Fibroblast of skin of scalp (primary cell): ENCODE results near the gene CD58.
"Not testable (repeated sequence)": the region's sequence is repeated elsewhere in the genome, so short reads cannot be mapped to it uniquely, and the experiment has no call there.

Experiments used
- DNase-seq: peaks from one replicate; pipeline ENCODE4 v3.0.0-alpha.2; 2013

CD58 gene

DNA sequence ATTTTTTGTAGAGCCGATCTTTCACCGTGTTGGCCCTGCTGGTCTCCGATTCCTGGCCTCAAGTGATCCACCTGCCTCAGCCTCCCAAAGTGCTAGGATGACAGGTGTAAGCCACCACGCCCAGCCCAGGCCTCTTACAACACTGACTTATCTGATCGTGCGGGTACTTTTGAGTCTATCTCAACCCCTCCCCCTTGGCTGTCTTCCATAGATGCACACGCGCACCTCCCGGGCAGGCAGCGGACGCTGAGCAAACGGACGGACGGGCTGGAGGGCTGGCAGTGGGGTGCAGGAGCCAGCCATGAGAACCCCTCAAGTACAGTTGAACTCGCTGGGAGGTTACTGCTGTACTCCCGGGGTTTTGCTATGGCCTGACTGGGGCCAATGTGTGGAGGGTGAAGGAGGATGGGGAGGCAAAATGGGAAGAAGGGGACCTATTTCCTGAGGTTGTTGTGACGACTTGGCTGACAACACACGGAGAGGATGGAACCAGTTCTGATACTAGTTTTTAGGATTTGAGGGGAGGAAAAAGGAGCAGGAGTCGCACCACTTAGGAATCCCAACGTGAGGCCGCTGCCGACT lies 959 bp downstream of the CD58 start:
- DNase-seq, result no peak

DNA sequence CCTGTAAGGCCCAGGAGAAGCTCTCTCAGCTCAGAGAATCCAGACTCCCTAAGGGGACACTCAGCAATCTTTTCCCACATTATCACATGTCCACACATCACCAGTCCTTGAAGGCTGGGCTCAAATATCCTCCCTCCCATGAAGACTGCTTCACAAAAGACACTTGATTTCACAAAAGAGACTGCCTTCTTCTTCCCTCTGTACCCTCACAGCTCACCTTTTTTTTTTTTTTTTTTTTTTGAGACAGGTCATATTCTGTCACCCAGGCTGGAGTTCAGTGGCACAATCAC lies 1.5 kb downstream of the CD58 start:
- DNase-seq, result no peak

DNA sequence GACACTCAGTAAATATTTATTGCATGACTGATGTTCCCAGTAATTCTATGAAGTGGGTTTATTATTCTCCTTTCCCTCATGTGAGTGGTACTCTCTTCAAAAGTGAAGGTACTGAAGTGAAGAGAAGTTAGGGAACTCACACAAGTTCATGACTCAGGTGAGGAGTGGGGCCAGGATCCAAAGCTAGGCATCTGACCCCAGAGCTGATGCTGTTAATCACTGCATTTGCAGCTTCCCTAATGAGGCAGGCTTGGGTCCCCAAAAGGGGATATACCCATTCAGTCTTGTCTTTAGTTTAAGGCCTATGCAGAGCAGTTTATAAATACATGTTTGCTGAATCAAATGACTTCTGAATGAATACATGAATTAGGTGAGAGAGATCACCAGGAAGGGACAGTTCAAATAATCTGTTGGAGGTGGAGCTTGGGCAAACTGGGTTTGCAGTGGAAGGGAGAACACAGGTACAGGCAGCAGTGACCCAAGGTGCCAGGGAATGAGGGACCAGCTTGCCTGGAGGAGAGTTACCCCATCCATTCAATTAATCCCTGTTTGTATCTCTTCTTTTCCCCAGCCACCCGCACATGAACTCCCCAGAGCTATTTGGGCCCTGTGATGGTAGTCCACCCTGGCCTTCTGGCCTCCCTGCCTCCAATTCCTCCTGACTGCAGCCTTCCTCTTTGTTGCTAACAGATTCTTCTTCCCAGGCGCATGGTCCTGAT lies 2.0 kb downstream of the CD58 start:
- DNase-seq, result no peak

DNA sequence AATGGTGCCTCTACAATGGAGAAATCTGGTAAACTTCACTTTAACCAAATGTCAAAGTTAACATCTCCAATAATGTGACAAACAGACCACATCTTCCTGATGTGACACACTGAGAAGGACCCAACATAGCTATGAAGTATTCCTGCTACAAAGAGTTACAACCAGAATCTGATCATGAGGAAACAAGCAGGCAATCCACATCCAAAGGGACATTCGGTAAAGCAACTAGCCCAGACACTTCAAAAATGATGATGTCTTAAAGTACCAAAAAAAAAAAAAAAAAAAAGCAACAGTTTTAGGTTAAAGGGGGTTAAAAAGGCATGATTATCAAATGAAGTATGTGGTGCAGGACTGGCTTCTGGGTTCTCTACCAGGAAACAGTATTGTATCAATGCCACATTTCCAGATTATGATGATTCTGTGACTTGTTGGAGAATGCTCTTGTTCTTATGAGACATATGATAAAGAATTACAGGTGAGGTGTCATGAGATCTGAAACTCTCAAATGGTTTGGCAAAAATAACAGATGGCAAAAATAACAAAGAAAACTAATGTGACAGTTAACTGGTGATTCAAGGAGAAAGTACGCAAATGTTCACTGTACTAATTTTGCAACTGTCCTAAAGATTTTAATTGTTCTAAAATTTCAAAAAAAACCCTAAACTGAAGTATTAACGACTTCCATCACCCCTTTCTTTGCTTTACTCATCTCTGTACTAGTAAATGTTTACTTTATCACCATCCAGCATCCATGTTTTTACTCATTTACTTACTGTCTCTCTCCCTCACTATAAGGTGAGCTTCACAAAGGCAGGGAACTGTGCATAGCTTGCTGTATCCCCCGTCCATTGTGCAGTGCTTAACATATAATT lies 2.8 kb downstream of the CD58 start:
- DNase-seq, result no peak

DNA sequence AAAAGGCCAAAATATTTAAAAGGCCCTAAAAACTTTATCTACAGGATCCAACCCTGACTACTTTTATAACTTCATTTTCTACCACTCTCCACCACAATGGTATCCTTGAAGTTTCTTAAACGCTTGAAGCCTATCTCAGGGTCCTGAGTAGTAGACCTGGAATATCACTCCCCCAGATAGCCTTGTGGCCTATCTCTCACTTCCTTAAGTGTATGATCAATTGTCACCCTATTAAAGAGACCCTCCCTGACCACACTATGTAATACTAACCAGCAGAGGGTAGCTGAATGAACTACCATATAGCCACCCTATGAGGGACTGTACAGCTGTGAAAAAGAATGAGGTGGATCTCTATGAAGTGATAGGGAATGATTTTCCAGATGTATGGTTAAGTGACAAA lies 5.6 kb downstream of the CD58 start:
- DNase-seq, result no peak

DNA sequence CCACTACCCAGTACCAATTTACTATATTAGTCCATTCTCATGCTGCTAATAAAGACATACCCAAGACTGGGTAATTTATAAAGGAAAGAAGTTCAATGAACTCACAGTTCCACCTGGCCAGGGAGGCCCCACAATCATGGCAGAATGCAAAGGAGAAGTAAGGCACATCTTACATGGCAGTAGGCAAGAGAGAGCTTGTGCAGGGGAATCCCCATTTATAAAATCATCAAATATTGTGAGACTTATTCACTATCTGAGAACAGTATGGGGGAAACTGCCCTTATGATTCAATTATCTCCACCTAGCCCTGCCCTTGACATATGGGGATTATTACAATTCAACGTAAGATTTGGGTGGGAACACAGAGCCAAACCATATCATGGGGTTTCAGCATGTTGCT lies 6.4 kb downstream of the CD58 start:
- no peak for DNase-seq

DNA sequence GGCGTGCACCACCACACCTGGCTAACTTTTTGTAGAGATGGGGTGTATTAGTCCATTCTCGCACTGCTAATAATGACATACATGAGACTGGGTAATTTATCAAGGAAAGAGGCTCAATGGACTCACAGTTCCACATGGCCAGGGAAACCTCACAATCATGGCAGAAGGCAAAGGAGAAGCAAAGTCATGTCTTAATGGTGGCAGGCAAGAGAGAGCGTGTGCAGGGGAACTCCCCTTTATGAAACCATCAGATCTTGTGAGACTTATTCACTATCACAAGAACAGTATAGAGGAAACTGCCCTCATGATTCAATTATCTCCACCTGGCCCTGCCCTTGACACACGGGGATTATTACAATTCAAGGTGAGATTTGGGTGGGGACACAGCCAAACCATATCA lies 8.4 kb downstream of the CD58 start:
- DNase-seq, result not testable (repeated sequence)

DNA sequence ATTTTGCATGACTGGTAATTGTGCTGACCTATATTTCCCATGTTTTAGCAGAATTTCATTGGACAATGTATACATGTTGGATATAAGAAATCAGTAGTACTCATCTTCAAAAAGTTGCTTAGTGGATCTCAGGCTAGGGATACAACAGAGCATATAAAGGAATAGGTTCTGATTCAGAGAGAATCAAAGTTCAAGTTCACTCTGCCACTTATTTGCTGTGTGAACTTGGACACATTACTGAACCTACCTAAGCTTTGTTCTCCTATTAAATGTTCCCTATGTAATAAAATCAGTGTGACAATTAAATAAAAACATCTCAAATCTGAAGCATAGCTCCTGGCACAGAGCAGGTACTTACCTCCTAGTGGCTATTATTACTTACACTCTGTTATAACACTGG lies 9.3 kb downstream of the CD58 start:
- no peak for DNase-seq

DNA sequence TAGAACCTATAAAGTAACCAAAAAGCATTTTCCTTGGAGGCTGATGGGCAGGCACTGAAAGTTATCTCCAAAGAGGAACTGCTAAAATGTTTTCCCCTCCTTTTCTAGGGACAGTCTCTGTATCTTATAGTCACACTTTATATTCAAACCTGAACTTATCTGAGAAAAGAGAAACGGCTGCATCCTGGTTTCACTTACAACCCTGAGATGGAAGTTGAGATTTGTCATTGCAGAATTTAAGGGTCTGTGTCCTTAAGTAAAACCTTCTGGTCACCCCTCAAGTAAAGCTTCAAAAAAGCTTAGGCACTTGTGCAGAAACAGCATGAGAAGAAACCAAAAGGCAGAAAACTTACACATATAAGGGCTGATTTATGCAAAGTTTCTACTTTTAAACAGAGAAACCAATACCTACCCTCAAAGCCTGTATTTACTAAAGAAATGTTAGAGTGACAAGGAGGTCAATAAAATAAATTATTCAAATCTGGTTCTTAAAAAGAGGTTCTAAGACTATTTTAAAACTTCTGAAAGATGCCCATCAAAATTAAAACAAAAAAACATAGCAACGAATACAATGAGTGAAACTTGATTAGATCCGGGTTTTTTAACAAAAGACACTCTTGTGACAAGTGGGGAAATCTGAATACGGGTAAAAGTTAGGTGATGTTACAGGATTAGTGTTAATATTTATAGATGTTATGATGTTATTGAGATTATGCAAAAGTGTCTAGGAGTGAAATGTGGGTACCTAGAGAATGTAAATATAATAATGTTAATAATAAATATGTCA lies 9.9 kb downstream of the CD58 start:
- no peak for DNase-seq

DNA sequence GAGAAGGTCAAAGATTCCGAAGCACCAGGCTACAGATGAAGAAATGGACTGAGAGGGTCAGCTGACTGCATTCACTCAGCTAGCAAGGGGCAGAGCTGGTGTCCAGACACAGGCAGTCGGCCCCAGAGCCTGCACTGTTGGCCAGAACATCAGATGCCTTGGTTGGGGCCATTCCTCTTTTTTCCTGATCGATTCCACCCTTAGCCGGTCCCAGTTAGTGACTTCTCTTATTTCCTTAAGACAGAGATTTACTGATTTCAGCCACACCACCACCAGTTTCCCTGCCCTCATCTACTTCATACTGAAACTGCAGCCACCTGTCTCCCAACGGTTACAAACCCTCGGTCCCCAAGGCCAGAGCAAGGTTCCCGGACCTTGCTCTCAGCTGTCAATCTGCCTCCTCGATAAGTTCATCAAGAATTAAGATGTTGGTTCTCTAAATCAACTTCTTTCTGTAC lies 11.5 kb downstream of the CD58 start:
- no peak for DNase-seq

DNA sequence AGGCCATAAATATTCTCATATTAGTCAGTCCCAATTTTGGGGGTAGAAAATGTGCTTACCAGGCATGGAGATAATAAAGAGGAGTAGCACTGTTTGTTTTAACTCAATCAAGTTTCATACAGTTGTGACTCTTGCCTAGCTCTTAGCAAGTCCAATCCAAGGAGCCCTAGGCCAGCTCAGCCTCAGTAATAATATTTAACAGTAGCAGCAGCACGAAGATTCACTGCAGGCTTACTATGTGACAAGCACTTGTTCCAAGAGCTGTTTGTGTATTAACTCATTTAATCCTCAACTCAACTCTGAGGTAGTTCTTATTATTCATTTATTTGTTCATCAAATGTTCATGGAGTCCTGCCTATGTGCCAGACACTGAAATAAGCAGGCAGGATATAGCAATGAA lies 12.3 kb downstream of the CD58 start:
- no peak for DNase-seq

DNA sequence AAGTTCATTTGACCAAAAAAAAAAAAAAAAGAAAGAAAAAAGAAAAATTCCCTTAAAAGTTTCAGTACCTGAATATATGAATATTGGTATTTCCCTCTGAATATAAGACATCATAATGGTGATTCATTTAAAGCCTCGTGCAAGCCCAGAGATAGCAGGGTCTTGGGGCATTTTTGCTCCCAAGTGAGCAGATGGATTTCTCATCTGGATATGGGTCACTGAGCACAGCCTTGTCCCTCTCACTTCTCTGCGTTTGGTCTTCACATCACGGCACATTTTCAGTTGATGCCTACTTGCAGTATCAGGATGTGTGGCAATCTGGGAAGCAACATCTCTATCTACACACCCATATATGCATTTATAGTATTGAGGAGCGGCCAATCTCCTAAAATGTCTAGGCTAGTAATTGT lies 12.7 kb downstream of the CD58 start:
- no peak for DNase-seq

DNA sequence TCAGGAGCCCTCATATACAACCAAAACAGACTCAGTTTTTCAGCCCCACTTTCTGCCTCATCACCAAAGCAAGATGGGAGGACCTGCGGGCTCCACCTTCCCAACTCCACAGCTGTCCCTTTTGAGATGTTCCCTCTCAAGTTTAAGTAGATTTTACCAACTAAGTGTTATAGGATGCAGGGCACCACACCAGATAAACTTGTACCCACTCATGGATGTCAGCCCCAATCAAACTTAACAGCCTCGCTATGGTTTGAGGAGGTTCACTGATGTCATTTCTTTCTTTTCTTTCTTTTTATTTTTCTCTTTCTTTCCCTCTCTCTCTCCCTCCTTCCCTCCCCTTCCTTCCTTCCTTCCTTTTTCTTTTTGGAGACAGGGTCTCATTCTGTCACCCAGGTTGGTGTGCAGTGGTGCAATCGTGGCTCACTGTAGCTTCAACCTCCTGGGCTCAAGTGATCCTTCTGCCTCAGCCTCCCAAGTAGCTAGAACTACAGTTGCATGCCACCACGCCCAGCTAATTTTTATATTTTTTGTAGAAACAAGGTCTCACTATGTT lies 13.4 kb downstream of the CD58 start:
- DNase-seq, result no peak

DNA sequence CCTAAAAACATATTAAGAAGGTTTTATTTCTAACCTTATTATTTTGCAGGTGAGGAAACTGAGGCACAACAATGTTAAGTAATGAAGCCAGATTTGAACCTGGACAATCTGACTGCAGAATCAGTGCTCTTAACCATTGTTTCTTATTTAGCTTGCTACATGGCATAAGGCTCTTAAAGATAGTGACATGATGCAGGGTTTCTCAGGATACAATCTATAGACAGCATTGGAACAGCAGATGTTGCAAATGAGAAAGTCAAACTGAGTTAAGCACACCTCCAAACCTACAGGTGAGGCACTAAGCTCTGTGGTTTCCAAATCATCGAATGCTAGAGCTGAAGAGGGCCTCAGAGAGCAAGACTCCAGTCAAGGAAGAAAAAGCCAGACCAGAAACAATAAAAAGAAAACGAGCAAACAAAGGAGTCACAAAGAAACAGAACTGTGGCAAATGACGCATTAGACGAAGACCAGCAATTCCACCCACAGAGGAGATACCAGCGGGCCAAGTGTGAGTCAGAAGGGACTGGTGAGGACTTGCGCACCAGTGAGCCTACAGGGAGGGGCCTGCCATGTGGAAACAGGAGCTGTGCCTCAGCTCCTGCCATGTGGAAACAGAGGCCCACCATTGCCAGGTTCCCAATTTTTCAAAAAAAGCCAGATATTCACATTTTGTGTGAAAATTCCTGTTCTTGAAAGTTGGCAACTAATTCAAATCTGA lies 14.4 kb downstream of the CD58 start:
- peak; percentile 41 for DNase-seq

DNA sequence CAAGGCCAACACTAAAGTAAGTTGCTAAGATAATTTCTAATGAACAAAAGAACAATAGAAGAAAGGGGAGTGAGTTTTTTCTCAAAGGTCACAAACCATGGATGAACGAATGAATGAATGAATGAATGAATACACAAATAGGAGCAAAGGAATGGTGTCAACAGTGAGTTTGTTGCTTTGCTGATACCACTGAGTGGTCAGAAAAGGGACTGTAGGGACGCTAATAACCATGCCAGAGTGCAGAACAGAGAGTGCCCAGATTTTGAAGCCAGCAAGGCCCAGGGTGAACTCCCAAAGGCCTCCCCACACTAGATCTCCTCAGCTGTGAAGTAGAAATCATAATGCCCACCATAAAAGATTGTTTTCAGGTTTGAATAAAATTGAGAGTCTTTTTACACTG lies 15.9 kb downstream of the CD58 start:
- DNase-seq, result no peak

DNA sequence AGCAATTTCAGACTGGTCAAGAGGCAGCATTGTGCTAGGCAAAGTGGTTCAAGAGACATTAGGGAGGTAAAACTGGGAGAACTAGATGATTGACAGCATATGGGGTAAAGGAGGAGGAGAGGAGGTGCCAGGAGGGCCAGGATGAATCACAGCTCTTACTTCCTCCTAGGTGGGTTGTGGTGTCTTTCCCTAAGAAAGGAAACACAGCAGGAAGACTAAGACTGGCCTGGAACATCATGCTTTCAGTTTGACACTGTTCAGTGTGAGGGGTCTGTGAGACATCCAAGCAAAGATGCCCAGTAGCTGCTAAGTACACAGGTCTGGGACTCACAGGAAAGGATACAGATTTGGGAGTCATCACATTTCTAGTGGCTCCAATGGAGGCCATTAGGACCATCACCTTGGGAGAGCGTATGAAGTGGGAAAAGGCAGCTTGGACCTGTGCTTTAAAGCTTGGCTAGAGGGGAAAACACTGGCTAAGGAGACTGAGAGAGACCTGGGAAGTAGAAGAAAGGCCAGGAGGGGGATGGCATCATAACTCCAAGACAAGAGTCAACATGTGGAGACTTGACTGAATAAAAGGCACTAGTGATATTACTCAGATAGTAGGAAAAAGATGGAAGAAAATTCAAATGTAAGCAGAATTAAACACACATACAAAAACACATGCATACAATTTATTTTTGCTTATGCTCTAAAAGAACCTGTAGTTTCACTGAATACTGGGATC lies 17.3 kb downstream of the CD58 start:
- DNase-seq, result no peak

DNA sequence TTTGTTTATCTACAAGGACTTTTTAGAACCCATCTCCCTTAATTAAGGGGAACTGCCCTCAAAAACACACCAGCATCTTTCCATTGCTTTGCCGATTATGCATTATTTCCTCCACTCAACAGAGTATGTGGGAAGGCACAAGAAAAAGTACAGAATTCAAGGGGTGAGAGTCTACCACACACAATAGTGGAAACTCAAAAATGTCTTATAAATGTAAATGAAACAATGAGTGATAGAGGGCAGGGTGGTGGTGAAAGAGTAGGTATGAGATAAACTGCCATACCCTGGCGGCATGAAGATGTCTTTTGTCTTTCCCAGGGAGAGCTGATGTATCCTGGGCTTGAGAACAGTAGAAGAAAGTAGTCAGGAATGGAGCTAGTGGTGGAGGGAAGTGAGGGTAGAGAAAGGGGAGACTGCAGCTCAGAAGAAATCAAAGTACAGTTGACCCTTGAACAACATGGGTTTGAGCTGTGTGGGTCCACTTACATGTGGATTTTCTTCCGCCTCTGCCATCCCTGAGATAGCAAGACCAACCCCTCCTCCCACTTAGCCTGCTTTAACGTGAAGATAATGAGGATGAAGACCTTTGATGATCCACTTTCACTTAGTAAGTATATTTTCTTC lies 24.4 kb downstream of the CD58 start:
- no peak for DNase-seq

DNA sequence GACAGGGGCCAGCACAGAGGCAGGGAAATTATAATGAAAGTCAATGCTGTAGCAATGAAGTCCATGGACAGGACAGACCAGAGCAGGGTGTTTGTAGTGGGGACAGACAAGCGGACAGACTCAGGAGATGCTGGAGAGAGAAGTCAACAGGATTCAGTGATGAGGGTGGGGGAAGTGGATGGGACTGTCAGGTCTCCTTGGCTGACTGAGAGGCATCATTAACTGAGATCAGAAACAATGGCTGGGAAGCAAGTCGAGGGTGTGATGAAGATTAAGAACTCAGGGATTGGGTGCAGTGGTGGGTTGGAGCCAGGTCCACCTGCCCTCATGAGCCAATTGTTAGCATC lies 25.5 kb downstream of the CD58 start:
- DNase-seq, result no peak

DNA sequence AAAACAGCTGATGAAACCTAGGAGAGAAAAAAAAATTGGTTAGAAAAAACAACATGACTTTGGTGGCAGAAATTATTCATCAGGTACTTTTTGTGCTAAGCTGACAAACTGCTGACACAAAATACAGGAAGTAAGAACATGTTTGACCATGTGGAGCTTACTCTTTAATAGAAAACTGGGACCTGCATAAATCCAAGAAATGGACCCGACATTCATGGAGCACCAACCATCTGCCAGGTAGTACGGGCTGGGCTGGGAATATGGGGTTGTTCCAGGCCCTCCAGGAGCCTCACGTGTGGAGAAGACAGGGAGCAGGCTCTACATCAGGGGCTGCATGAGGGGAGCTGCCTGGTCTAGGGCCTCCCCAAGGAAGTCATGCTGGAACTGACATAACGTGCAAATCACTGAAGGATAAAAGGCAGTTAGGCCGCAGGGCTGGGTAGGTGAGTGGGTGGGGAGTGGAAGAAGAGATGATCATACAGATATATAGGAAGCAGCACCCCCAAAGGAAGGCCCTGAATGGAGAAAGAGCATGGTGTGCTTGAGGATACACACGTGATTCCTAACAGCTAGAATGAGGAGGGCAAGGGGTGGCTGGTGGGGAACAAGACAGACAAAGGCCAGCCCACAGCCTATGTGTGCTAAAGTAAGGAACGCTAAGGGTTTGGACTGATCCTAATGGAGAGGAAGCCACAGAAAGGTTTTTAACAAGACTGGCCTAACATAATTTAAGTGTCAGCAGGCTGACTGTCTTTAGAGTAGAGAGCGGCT lies 26.1 kb downstream of the CD58 start:
- DNase-seq, result no peak

DNA sequence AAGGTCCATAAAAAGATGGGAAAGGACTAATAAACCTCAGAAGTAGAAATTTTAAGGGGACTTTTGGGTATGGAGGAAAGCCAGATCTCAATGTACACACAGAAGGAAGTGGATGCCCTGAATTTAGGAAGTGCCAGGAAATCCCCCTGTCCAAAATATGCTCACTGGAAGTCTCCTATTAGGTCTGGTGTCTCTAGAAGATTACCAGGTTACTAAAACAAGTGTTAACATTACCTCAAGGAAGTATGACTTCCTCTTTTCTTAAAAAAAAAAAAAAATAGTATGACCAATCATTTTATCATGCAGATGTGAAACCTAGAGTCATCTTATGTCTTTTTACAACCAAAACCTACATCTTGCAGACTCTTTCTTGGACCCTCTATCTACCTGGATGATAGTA lies 30.7 kb downstream of the CD58 start:
- no peak for DNase-seq
